Adrenal gland (tissue), 5 donors: Measurements from ENCODE around the gene NKAIN2.

Source experiments
- CTCF ChIP-seq, 6 experiments: fragments of 450-650 bp in 4 of 6; fragments of 200-600 bp in 2 of 6; sonication (generic) in 1 of 6; IDR thresholded peaks; 1 replicate in 5 of 6; 2 replicates in 1 of 6; pipeline versions ENCODE4 v1.5.1 to v1.8.0; 2016 to 2021; ENCODE audit warnings: antibody characterized with exemption in 6 of 6, mild to moderate bottlenecking in 2 of 6, moderate library complexity in 1 of 6
- POLR2A ChIP-seq, 2 donors: fragments of 450-650 bp; IDR thresholded peaks; one replicate each; pipeline ENCODE4 v1.6.1; 2017; ENCODE audit warnings: antibody characterized with exemption in 2 of 2, mild to moderate bottlenecking in 2 of 2, moderate library complexity in 1 of 2
- donor health status: DM: no; HTN: no; CAD: no.

GRCh38 chr6:123829302-123829953 lies 25.8 kb downstream of the NKAIN2 start:
- TF ChIP-seq CTCF (IDR thresholded peaks at IDR 0.05), result no peak
- no peak for TF ChIP-seq POLR2A (IDR thresholded peaks at IDR 0.05)
